K562 (cell line): ENCODE measurements around the gene PNKD. TPM values are rescaled to one million over a fixed set of nuclear protein-coding genes. Genes with fewer than 3 reads are reported as not detected.

ENCODE experiments used
- ATAC-seq: fragments of 200-7000 bp; cut with Tn5 transposase; 3 replicates; pipeline ENCODE4 v1.9.1; 2020; ENCODE audit warnings: moderate library complexity
- BruUV-seq: library from RNA; stranded (reverse); fragments of 400-500 nt; replicated peaks from 2 replicates; lab custom pipeline; 2021; lab: Mats Ljungman, UMichigan
- CTCF ChIA-PET: fragments of 300-600 bp; formaldehyde crosslinking; extraction: SDS; loops from one replicate; lab custom pipeline; 2021; ENCODE audit warnings: low intra/inter-chr PET ratio; lab: Yijun Ruan, JAX
- POLR2A ChIA-PET: fragments of 300-600, 350-650 bp; sonication (Branson Sonifier 250); formaldehyde crosslinking; extraction: SDS; loops from one replicate; lab custom pipeline; 2021; ENCODE audit warnings: antibody characterized with exemption, inconsistent platforms; lab: Yijun Ruan, JAX
- DNase-seq, 4 experiments: peaks; one replicate each; pipeline versions ENCODE4 v3.0.0 to v3.0.0-alpha.2; 2011 to 2018; ENCODE audit warnings: low spot score in 3 of 4, mixed read lengths in 3 of 4; ENCODE audit errors: extremely low read depth in 1 of 4
- FAIRE-seq: peaks from 2 replicates; lab custom pipeline; 2011; peaks lifted over from hg19 to GRCh38; lab: Jason Lieb, UNC
- H2AFZ ChIP-seq: 2 replicates; pipeline ENCODE4 v1.6.0; 2011; ENCODE audit warnings: low read depth, low read length, control low read depth, inconsistent platforms
- H3K27ac ChIP-seq: fragments of 200-600 bp; 3 replicates; pipeline ENCODE4 v1.8.0; 2011; ENCODE audit warnings: low read depth, mild to moderate bottlenecking, control low read depth, inconsistent platforms, low read length, moderate library complexity, mixed read lengths; ENCODE audit errors: extremely low read depth
- H3K27me3 ChIP-seq, 2 experiments: fragments of 300-600 bp in 1 of 2; 2 replicates in 1 of 2; 3 replicates in 1 of 2; pipeline versions ENCODE4 v1.6.0 to v1.8.0; 2011; ENCODE audit warnings: inconsistent platforms in 2 of 2, low read length in 2 of 2, mild to moderate bottlenecking in 1 of 2, mixed read lengths in 1 of 2, moderate library complexity in 1 of 2; ENCODE audit not compliant: control insufficient read depth in 2 of 2, insufficient read depth in 2 of 2
- H3K36me3 ChIP-seq: fragments of 300-600 bp; 3 replicates; pipeline ENCODE4 v1.8.0; 2011; ENCODE audit warnings: mild to moderate bottlenecking, low read length, inconsistent platforms; ENCODE audit not compliant: control insufficient read depth, insufficient read depth
- H3K4me1 ChIP-seq, 2 experiments: fragments of 200-600 bp in 1 of 2; replicated peaks in 1 of 2; 2 replicates in 1 of 2; 3 replicates in 1 of 2; pipeline versions ENCODE4 v1.5.1 to v1.8.0; 2011; ENCODE audit warnings: inconsistent platforms in 2 of 2, low read length in 2 of 2, mild to moderate bottlenecking in 1 of 2, mixed read lengths in 1 of 2, moderate library complexity in 1 of 2; ENCODE audit not compliant: control insufficient read depth in 2 of 2, insufficient read depth in 2 of 2
- H3K4me2 ChIP-seq: 2 replicates; pipeline ENCODE4 v1.6.1; 2011; ENCODE audit warnings: low read length, control low read depth, inconsistent platforms, mixed read lengths; ENCODE audit not compliant: insufficient read depth
- H3K4me3 ChIP-seq: fragments of 200-600 bp; sonication (generic), shearing (Covaris generic); 2 replicates; pipeline ENCODE4 v1.5.1; 2016; ENCODE audit warnings: control low read depth, inconsistent platforms
- H3K79me2 ChIP-seq: fragments of 200-600 bp; 3 replicates; pipeline ENCODE4 v1.8.0; 2011; ENCODE audit warnings: low read length, inconsistent platforms; ENCODE audit not compliant: control insufficient read depth, insufficient read depth
- H3K9ac ChIP-seq, 2 experiments: 2 replicates each; pipeline versions ENCODE4 v1.6.0 to v1.6.1; 2011; ENCODE audit warnings: low read depth in 2 of 2, low read length in 2 of 2, control low read depth in 1 of 2, inconsistent platforms in 1 of 2, mild to moderate bottlenecking in 1 of 2, mixed read lengths in 1 of 2; ENCODE audit not compliant: insufficient read depth in 1 of 2
- H3K9me1 ChIP-seq: one replicate; pipeline ENCODE4 v1.6.0; 2011; ENCODE audit warnings: inconsistent platforms, mild to moderate bottlenecking, low read length, moderate library complexity; ENCODE audit not compliant: control insufficient read depth, insufficient read depth
- H3K9me3 ChIP-seq: replicated peaks from 2 replicates; pipeline ENCODE4 v1.5.1; 2011; ENCODE audit warnings: low read depth, low read length, inconsistent platforms; ENCODE audit not compliant: control insufficient read depth, insufficient read depth
- H4K20me1 ChIP-seq: replicated peaks from 2 replicates; pipeline ENCODE4 v1.6.1; 2011; ENCODE audit warnings: low read length, inconsistent platforms, mixed read lengths; ENCODE audit not compliant: control insufficient read depth, insufficient read depth
- CSDE1 ChIP-seq, 2 experiments: fragments of 450-650 bp; IDR thresholded peaks; 2 replicates each; pipeline ENCODE4 v1.6.1; 2016; ENCODE audit warnings: mild to moderate bottlenecking in 1 of 2
- RBFOX2 ChIP-seq: fragments of 200-400 bp; formaldehyde crosslinking; IDR thresholded peaks from 2 replicates; pipeline ENCODE4 v1.6.1; 2017; ENCODE audit warnings: low read depth, mild to moderate bottlenecking, low read length, moderate library complexity
- ZFPM2 ChIP-seq: fragments of 250-450 bp; sonication (Bioruptor Pico); IDR thresholded peaks from 2 replicates; pipeline ENCODE4 v1.5.1; 2022; ENCODE audit warnings: mild to moderate bottlenecking
- ZNF75A ChIP-seq: fragments of 450-650 bp; formaldehyde crosslinking; IDR thresholded peaks from 2 replicates; pipeline ENCODE4 v1.4.0; 2020; ENCODE audit warnings: mild to moderate bottlenecking
- ZSCAN29 ChIP-seq: fragments of 450-650 bp; IDR thresholded peaks from 2 replicates; pipeline ENCODE4 v1.6.1; 2017
- WGBS: fragments of 100-300 bp; shearing (Covaris generic); methylation state at CpG from one replicate; pipeline ENCODE4 v1.1.6; 2016; ENCODE audit warnings: low coverage, mixed read lengths; ENCODE audit not compliant: insufficient coverage; ENCODE audit errors: missing lambda C conversion rate; 5-methylcytosine and 5-hydroxymethylcytosine counted together
- in situ Hi-C: fragments of 300-500 bp; cut with MboI; formaldehyde crosslinking; loops from 4 replicates; pipeline ENCODE4 v1.15.0; 2018; ENCODE audit warnings: inconsistent platforms, mixed read lengths
- intact Hi-C: fragments of 100-400 bp; cut with micrococcal nuclease; formaldehyde crosslinking; loops from 2 replicates; pipeline ENCODE4 v1.14.2; 2022
- polyA plus RNA-seq, 8 experiments: library from polyadenylated mRNA; depleted of rRNA in 4 of 8; stranded (reverse) in 5 of 8; unstranded in 3 of 8; fragments of >200 nt; fragmentation: Nextera tagmentation in 2 of 8; fragmentation: Illumina TruSeq in 1 of 8; extraction: Ambion mirVana in 2 of 8; extraction: Trizol in 1 of 8; gene quantifications; 2 replicates each; pipeline versions ENCODE4 v1.2.1 to v1.2.3, GENCODE V29; 2011 to 2014; ENCODE audit warnings: inconsistent platforms in 1 of 8, missing spikeins in 1 of 8
- total RNA-seq, 7 experiments: library from RNA; depleted of rRNA in 6 of 7; stranded (reverse); fragments of >200 nt in 6 of 7; fragmentation: Illumina TruSeq in 2 of 7; extraction: Trizol in 2 of 7; gene quantifications; 2 replicates each; pipeline versions ENCODE4 v1.2.1 to v1.2.3, GENCODE V29; 2011 to 2021; ENCODE audit warnings: low replicate concordance in 1 of 7

PNKD gene
- total and polyA plus RNA-seq, 9 of the 15 experiments (the other 6 are each of a cell fraction or from before 2014, with no cell fraction given): 26.0 to 105 (median 60.1) TPM

GRCh38 chr2:218275371-218276072, 5.2 kb downstream of the PNKD start:
- H3K4me3 ChIP-seq: no peak overlapping the region
- no peak for TF ChIP-seq CSDE1 (IDR thresholded peaks at IDR 0.05)
- TF ChIP-seq ZNF75A (CRISPR knock-in tag): no peak
- TF ChIP-seq ZSCAN29: no peak
- TF ChIP-seq RBFOX2: peak; percentile 29; the same call in 1 of the 2 replicates
- no peak for TF ChIP-seq ZFPM2
- no peak overlapping the region for H2AFZ ChIP-seq
- BruUV-seq: no TSS peak
- H3K4me1 ChIP-seq: peaks cover 0 to 24% of the 10 kb centered on the region in 2 experiments; a peak in 3 of 5 replicates
- POLR2A ChIA-PET: interaction anchor here (0.8 to 2.7 kb wide), 5 partner anchors 9 to 119 kb away, joined by 3 to 19 read pairs (median 10); no protein-coding TSS in a partner anchor
- no peaks in the 10 kb centered on the region for H3K9me1 ChIP-seq
- intact Hi-C loops: loop anchor here (10.0 kb wide), 1 partner anchor 369 kb away; no protein-coding TSS in a partner anchor
- H3K4me2 ChIP-seq: no peak overlapping the region
- ATAC-seq (no peak), FAIRE-seq (no peak), DNase-seq (no peak)
- H3K9ac ChIP-seq: no peak overlapping the region
- no peaks in the 10 kb centered on the region for H3K27me3 ChIP-seq
- peaks cover 80% of the 10 kb centered on the region for H3K36me3 ChIP-seq
- no peak overlapping the region; the same call in 2 of the 3 replicates for H3K27ac ChIP-seq
- 79% methylated on average over 9 of the region's 9 CpGs for WGBS
- 0 out of 2 replicates have a peak, but pooled peaks cover 5% of the 10 kb centered on the region for H4K20me1 ChIP-seq
- H3K79me2 ChIP-seq: peaks cover 12% of the 10 kb centered on the region
- in situ Hi-C loops: no loop called here
- CTCF ChIA-PET: no interaction called here
- H3K9me3 ChIP-seq: no peaks in the 10 kb centered on the region
